Measurements from ENCODE around the gene OVOL2.
A peak's percentile ranks its signal among the peaks of the same experiment; 100 is the strongest.

OVOL2 gene

GRCh38 chr20:17999566-17999965, 58.1 kb downstream of the OVOL2 start:
- H3K4me1 ChIP-seq (ENCODE audit: control insufficient read depth, insufficient read depth, low read length), result peaks cover 15% of the 10 kb centered on the region
- no peaks in the 10 kb centered on the region for H3K9me3 ChIP-seq (ENCODE audit: control insufficient read depth, low read length)
- no peaks in the 10 kb centered on the region for H3K36me3 ChIP-seq (ENCODE audit: control insufficient read depth, insufficient read depth, low read length, severe bottlenecking)
- H3K9ac ChIP-seq (ENCODE audit: low read length), result no peak overlapping the region
- no peak overlapping the region for H3K4me3 ChIP-seq (ENCODE audit: low read length)
- no peak for DNase-seq (ENCODE audit: low read depth)
- peaks cover 7% of the 10 kb centered on the region for H3K27me3 ChIP-seq (replicated peaks; ENCODE audit: control insufficient read depth, insufficient read depth, low read length)

DNA sequence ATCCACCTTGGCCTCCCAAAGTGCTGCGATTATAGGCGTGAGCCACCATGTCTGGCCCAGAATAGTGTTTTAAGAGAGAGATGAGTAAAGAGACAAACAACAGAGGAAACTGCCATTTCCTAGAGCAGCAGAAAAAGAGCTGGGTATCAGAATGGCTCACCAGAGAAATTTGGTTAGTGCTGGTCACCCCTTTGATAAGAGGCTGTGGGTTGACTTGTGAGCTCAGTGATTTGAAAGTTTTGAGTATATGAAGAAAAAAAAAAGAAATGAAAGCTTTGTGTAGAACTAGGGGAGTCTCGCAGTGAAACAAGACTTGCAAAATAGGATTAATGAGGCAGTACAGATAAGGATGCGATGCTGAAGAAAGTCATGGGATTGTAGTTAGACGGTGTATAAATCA, 59.3 kb downstream of the OVOL2 start:
- H3K4me1 ChIP-seq (ENCODE audit: control insufficient read depth, insufficient read depth, low read length), result peaks cover 12% of the 10 kb centered on the region
- H3K27me3 ChIP-seq (replicated peaks; ENCODE audit: control insufficient read depth, insufficient read depth, low read length), result peaks cover 7% of the 10 kb centered on the region
- H3K9ac ChIP-seq (ENCODE audit: low read length), result no peak overlapping the region
- no peaks in the 10 kb centered on the region for H3K9me3 ChIP-seq (ENCODE audit: control insufficient read depth, low read length)
- no peak for DNase-seq (ENCODE audit: low read depth)
- H3K4me3 ChIP-seq (ENCODE audit: low read length), result no peak overlapping the region
- H3K36me3 ChIP-seq (ENCODE audit: control insufficient read depth, insufficient read depth, low read length, severe bottlenecking), result no peaks in the 10 kb centered on the region

- H3K4me1 ChIP-seq (ENCODE audit: control insufficient read depth, insufficient read depth, low read length), result peaks cover 6% of the 10 kb centered on the region
- H3K9me3 ChIP-seq (ENCODE audit: control insufficient read depth, low read length), result no peaks in the 10 kb centered on the region
- H3K27me3 ChIP-seq (replicated peaks; ENCODE audit: control insufficient read depth, insufficient read depth, low read length), result peaks cover 7% of the 10 kb centered on the region
- H3K36me3 ChIP-seq (ENCODE audit: control insufficient read depth, insufficient read depth, low read length, severe bottlenecking), result no peaks in the 10 kb centered on the region
- DNase-seq (ENCODE audit: low read depth), result peak; percentile 89
- H3K4me3 ChIP-seq (ENCODE audit: low read length), result no peak overlapping the region
- H3K9ac ChIP-seq (ENCODE audit: low read length), result peak overlapping the region; percentile 30
These were observed 61.5 kb downstream of the OVOL2 start for GRCh38 chr20:17995967-17996819.

- Histone ChIP-seq H3K27me3 (replicated peaks; ENCODE audit: control insufficient read depth, insufficient read depth, low read length) (peaks cover 4% of the 10 kb centered on the region), H3K4me3 (ENCODE audit: low read length) (no peak overlapping the region), H3K9ac (ENCODE audit: low read length) (no peak overlapping the region), H3K36me3 (ENCODE audit: control insufficient read depth, insufficient read depth, low read length, severe bottlenecking) (peaks cover 9% of the 10 kb centered on the region), H3K4me1 (ENCODE audit: control insufficient read depth, insufficient read depth, low read length) (no peaks in the 10 kb centered on the region), H3K9me3 (ENCODE audit: control insufficient read depth, low read length) (no peaks in the 10 kb centered on the region)
- DNase-seq (ENCODE audit: low read depth), result no peak
These were observed 64.2 kb downstream of the OVOL2 start for GRCh38 chr20:17993546-17993945.

- no peaks in the 10 kb centered on the region for H3K27me3 ChIP-seq (replicated peaks; ENCODE audit: control insufficient read depth, insufficient read depth, low read length)
- no peak overlapping the region for H3K9ac ChIP-seq (ENCODE audit: low read length)
- no peaks in the 10 kb centered on the region for H3K4me1 ChIP-seq (ENCODE audit: control insufficient read depth, insufficient read depth, low read length)
- H3K4me3 ChIP-seq (ENCODE audit: low read length), result no peak overlapping the region
- no peak for DNase-seq (ENCODE audit: low read depth)
- peaks cover 9% of the 10 kb centered on the region for H3K36me3 ChIP-seq (ENCODE audit: control insufficient read depth, insufficient read depth, low read length, severe bottlenecking)
- H3K9me3 ChIP-seq (ENCODE audit: control insufficient read depth, low read length), result no peaks in the 10 kb centered on the region
These were observed 64.7 kb downstream of the OVOL2 start for GRCh38 chr20:17992847-17993513.

DNA sequence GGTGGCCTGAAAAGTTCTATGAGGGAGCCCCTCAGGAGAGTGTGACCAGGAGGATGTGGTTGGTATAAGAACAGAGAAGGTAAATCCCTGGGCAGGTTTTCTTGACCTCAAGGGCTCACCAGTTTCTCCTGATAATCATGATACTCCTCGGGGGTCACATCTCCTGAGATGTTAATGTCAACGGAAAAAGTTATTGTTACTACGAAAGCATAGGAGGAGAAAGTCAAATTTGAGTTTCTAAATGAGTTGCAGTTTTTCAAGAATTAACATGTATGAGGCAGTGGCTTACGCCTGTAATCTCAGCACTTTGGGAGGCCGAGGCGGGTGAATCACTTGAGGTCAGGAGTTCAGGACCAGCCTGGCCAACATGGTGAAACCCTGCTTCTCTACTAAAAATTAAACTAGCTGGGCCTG, 65.5 kb downstream of the OVOL2 start:
- H3K9ac ChIP-seq (ENCODE audit: low read length), result no peak overlapping the region
- H3K4me1 ChIP-seq (ENCODE audit: control insufficient read depth, insufficient read depth, low read length), result no peaks in the 10 kb centered on the region
- H3K36me3 ChIP-seq (ENCODE audit: control insufficient read depth, insufficient read depth, low read length, severe bottlenecking), result peaks cover 9% of the 10 kb centered on the region
- H3K27me3 ChIP-seq (replicated peaks; ENCODE audit: control insufficient read depth, insufficient read depth, low read length), result no peaks in the 10 kb centered on the region
- no peak for DNase-seq (ENCODE audit: low read depth)
- H3K9me3 ChIP-seq (ENCODE audit: control insufficient read depth, low read length), result no peaks in the 10 kb centered on the region
- no peak overlapping the region for H3K4me3 ChIP-seq (ENCODE audit: low read length)

DNA sequence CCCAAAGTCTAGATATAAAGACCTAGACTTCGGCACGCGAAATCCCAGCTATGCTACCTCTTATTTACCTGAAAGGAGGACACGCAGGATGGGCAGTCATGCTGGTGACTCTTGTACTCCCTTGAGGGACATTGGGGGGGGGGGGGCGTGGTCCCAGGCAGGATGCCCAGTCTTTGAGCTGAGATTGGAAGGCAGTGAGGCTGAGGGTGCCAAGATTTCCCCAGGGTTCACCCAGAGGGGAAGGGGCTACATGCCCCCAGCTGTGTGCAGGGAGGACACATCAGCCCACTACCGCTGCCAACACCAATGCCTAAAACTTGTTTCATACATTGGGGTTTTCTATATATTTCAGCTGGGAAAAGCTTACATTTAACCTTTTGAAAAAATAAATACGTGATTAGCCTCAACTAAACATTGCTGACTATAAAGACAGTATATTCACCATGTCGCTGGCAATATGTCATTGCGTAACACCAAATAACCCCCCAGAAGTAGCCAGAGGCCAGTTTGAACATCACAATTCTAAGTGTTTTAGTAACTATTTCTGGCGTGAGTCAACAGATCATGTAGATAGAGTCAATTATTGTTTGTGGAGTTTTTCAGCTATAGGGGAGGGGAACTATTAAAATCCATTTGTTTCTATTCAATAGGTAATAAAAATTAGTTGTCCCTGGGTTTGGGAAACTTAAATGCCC, 67.3 kb downstream of the OVOL2 start:
- H3K9me3 ChIP-seq (ENCODE audit: control insufficient read depth, low read length), result no peaks in the 10 kb centered on the region
- H3K4me1 ChIP-seq (ENCODE audit: control insufficient read depth, insufficient read depth, low read length), result no peaks in the 10 kb centered on the region
- peaks cover 9% of the 10 kb centered on the region for H3K36me3 ChIP-seq (ENCODE audit: control insufficient read depth, insufficient read depth, low read length, severe bottlenecking)
- no peak overlapping the region for H3K4me3 ChIP-seq (ENCODE audit: low read length)
- no peak for DNase-seq (ENCODE audit: low read depth)
- H3K9ac ChIP-seq (ENCODE audit: low read length), result no peak overlapping the region
- no peaks in the 10 kb centered on the region for H3K27me3 ChIP-seq (replicated peaks; ENCODE audit: control insufficient read depth, insufficient read depth, low read length)

DNA sequence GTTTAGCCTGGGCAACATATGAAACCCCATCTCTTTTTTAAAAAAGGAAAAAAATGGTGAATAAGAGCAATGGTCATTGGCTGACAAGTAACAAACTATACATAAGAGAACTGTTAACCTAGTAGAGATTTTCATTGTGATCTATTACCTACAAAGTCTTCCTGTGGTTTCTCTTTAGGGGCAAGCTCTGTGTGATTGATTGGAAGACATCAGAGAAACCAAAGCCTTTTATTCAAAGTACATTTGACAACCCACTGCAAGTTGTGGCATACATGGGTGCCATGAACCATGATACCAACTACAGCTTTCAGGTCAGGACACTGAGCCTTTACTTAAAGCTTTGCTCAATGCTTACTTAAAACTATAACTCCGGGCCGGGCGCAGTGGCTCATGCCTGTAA, 69.7 kb downstream of the OVOL2 start:
- Histone ChIP-seq H3K9ac (ENCODE audit: low read length) (no peak overlapping the region), H3K36me3 (ENCODE audit: control insufficient read depth, insufficient read depth, low read length, severe bottlenecking) (peaks cover 9% of the 10 kb centered on the region), H3K9me3 (ENCODE audit: control insufficient read depth, low read length) (no peaks in the 10 kb centered on the region), H3K4me1 (ENCODE audit: control insufficient read depth, insufficient read depth, low read length) (no peaks in the 10 kb centered on the region), H3K4me3 (ENCODE audit: low read length) (no peak overlapping the region), H3K27me3 (replicated peaks; ENCODE audit: control insufficient read depth, insufficient read depth, low read length) (no peaks in the 10 kb centered on the region)
- no peak for DNase-seq (ENCODE audit: low read depth)

DNA sequence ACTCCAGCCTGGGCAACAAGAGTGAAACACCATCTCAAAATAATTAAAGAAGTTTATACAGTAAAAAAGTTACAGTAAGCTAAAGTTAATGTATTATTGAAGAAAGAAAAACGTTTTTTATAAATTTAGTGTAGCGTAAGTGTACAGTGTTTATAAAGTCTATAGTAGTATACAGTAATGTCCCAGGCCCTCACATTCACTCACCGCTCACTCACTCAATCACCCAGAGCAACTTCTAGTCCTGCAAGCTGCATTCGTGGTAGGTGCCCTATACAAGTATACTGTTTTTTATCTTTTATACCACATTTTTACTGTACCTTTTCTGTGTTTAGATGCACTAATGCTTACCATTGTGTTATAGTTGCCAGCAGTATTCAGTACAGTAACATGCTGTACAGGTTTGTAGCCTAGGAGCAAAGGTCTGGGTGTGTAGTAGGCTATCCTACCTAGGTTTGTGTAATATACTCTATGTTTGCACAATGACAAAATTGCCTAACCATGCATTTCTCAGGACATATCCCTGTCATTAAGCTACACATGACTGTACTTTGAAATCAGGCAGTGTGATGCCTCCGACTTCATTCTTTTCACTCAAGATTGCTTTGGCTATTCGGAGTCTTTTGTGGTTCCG, 72.2 kb downstream of the OVOL2 start:
- H3K9ac ChIP-seq (ENCODE audit: low read length), result no peak overlapping the region
- no peaks in the 10 kb centered on the region for H3K9me3 ChIP-seq (ENCODE audit: control insufficient read depth, low read length)
- no peak overlapping the region for H3K4me3 ChIP-seq (ENCODE audit: low read length)
- DNase-seq (ENCODE audit: low read depth), result no peak
- no peaks in the 10 kb centered on the region for H3K4me1 ChIP-seq (ENCODE audit: control insufficient read depth, insufficient read depth, low read length)
- H3K36me3 ChIP-seq (ENCODE audit: control insufficient read depth, insufficient read depth, low read length, severe bottlenecking), result peaks cover 14% of the 10 kb centered on the region
- H3K27me3 ChIP-seq (replicated peaks; ENCODE audit: control insufficient read depth, insufficient read depth, low read length), result no peaks in the 10 kb centered on the region

GRCh38 chr20:17976305-17976704, 81.4 kb downstream of the OVOL2 start:
- peaks cover 14% of the 10 kb centered on the region for H3K4me1 ChIP-seq (ENCODE audit: control insufficient read depth, insufficient read depth, low read length)
- H3K9ac ChIP-seq (ENCODE audit: low read length), result no peak overlapping the region
- H3K4me3 ChIP-seq (ENCODE audit: low read length), result no peak overlapping the region
- peaks cover 9% of the 10 kb centered on the region for H3K36me3 ChIP-seq (ENCODE audit: control insufficient read depth, insufficient read depth, low read length, severe bottlenecking)
- H3K9me3 ChIP-seq (ENCODE audit: control insufficient read depth, low read length), result no peaks in the 10 kb centered on the region
- no peak for DNase-seq (ENCODE audit: low read depth)
- no peaks in the 10 kb centered on the region for H3K27me3 ChIP-seq (replicated peaks; ENCODE audit: control insufficient read depth, insufficient read depth, low read length)

Measured in adipocyte (in vitro differentiated cells).